ENCODE results near the gene LMF1. TPM values are rescaled to one million over a fixed set of nuclear protein-coding genes. Genes with fewer than 3 reads are reported as not detected.
"Not testable (repeated sequence)": the region's sequence is repeated elsewhere in the genome, so short reads cannot be mapped to it uniquely, and the experiment has no call there.

Gene LMF1
- total RNA-seq, 2 donors from 2014 or later = 11.9 to 12.0 TPM

GRCh38 chr16:869823-870641 is 100.8 kb downstream of the LMF1 start:
- intact Hi-C loops (cut with DNase I) = loop anchor here in 1 of 2 donors (5.0 kb wide), 1 partner anchor 62 kb away; no protein-coding TSS in a partner anchor
- ATAC-seq (no peak), DNase-seq (peak; percentile 23)

- ATAC-seq = no peak
- DNase-seq = peak; percentile 18
- intact Hi-C loops (cut with DNase I) = no loop called here
Observed at GRCh38 chr16:868846-869822, 101.7 kb downstream of the LMF1 start.

GRCh38 chr16:868386-868755 is 102.4 kb downstream of the LMF1 start:
- intact Hi-C loops (cut with DNase I) = no loop called here
- ATAC-seq = no peak
- peak; percentile 5 for DNase-seq

GRCh38 chr16:867421-868385 is 103.1 kb downstream of the LMF1 start:
- DNase-seq (peak; percentile 17), ATAC-seq (no peak)
- intact Hi-C loops (cut with DNase I) = no loop called here

- intact Hi-C loops (cut with DNase I) = no loop called here
- DNase-seq (no peak), ATAC-seq (no peak)
Observed at GRCh38 chr16:866252-866896, 104.4 kb downstream of the LMF1 start.

- intact Hi-C loops (cut with DNase I) = no loop called here
- DNase-seq = no peak
Observed at GRCh38 chr16:865026-865425, 105.8 kb downstream of the LMF1 start.

GRCh38 chr16:861446-861845 is 109.3 kb downstream of the LMF1 start:
- ATAC-seq (no peak), DNase-seq (peak; percentile 6)
- intact Hi-C loops (cut with DNase I) = no loop called here

More at GRCh38 chr16:865026-865425, 105.8 kb downstream of the LMF1 start:
- no peak for ATAC-seq

- ATAC-seq = no peak
- intact Hi-C loops (cut with DNase I) = no loop called here
- DNase-seq = no peak
Observed at GRCh38 chr16:860891-861290, 109.9 kb downstream of the LMF1 start.

GRCh38 chr16:858971-859370 is 111.8 kb downstream of the LMF1 start:
- not testable (repeated sequence) for DNase-seq, ATAC-seq

GRCh38 chr16:858441-858840 is 112.3 kb downstream of the LMF1 start:
- DNase-seq = peak; percentile 6
- intact Hi-C loops (cut with DNase I); ATAC-seq: not testable (repeated sequence)

More at GRCh38 chr16:858971-859370, 111.8 kb downstream of the LMF1 start:
- intact Hi-C loops (cut with DNase I) = not testable (repeated sequence)

- intact Hi-C loops (cut with DNase I) = no loop called here
- DNase-seq (peak; percentile 3), ATAC-seq (no peak)
Observed at GRCh38 chr16:856811-857210, 114.0 kb downstream of the LMF1 start.

GRCh38 chr16:856101-856500 is 114.7 kb downstream of the LMF1 start:
- peak; percentile 10 for DNase-seq

GRCh38 chr16:855471-855870 is 115.3 kb downstream of the LMF1 start:
- DNase-seq (peak; percentile 13), ATAC-seq (no peak)
- intact Hi-C loops (cut with DNase I) = no loop called here

More at GRCh38 chr16:856101-856500, 114.7 kb downstream of the LMF1 start:
- ATAC-seq = no peak
- intact Hi-C loops (cut with DNase I) = no loop called here

GRCh38 chr16:854808-855410 is 115.9 kb downstream of the LMF1 start:
- DNase-seq (no peak), ATAC-seq (no peak)
- intact Hi-C loops (cut with DNase I) = no loop called here

- intact Hi-C loops (cut with DNase I) = no loop called here
- no peak for ATAC-seq
- DNase-seq = no peak
Observed at GRCh38 chr16:853981-854807, 116.6 kb downstream of the LMF1 start.

GRCh38 chr16:853306-853705 is 117.5 kb downstream of the LMF1 start:
- ATAC-seq (no peak), DNase-seq (no peak)
- intact Hi-C loops (cut with DNase I) = no loop called here

Measured in left cardiac atrium (tissue), 4 donors.